Hepatocyte (in vitro differentiated cells): ENCODE results near the gene NAV3. TPM values are rescaled to one million over a fixed set of nuclear protein-coding genes. Genes with fewer than 3 reads are reported as not detected.

Experiments
- DNase-seq: peaks from one replicate; pipeline ENCODE4 v3.0.0-alpha.2; 2016; ENCODE audit warnings: low spot score
- H2AFZ ChIP-seq: fragments of 200-600 bp; sonication (generic); 2 replicates; pipeline ENCODE4 v1.6.0; 2016; ENCODE audit warnings: antibody characterized with exemption, mild to moderate bottlenecking
- H3K27ac ChIP-seq: fragments of 200-600 bp; sonication (generic); 2 replicates; pipeline ENCODE4 v1.5.1; 2016; ENCODE audit warnings: mild to moderate bottlenecking
- H3K27me3 ChIP-seq: fragments of 200-600 bp; sonication (generic); 2 replicates; pipeline ENCODE4 v1.6.1; 2016
- H3K36me3 ChIP-seq: fragments of 200-600 bp; sonication (generic); replicated peaks from 2 replicates; pipeline ENCODE4 v1.5.1; 2016; ENCODE audit warnings: low read depth; ENCODE audit not compliant: insufficient read depth
- H3K4me1 ChIP-seq: fragments of 200-600 bp; sonication (generic); 2 replicates; pipeline ENCODE4 v1.5.1; 2016; ENCODE audit warnings: mild to moderate bottlenecking, moderate library complexity; ENCODE audit not compliant: insufficient read depth
- H3K4me2 ChIP-seq: fragments of 200-600 bp; sonication (generic); 2 replicates; pipeline ENCODE4 v1.6.0; 2016
- H3K4me3 ChIP-seq: fragments of 200-600 bp; sonication (generic); 2 replicates; pipeline ENCODE4 v1.5.1; 2016; ENCODE audit warnings: mild to moderate bottlenecking
- H3K79me2 ChIP-seq: fragments of 200-600 bp; sonication (generic); 2 replicates; pipeline ENCODE4 v1.6.0; 2017; ENCODE audit warnings: mild to moderate bottlenecking
- H3K9me2 ChIP-seq: fragments of 200-600 bp; sonication (generic); replicated peaks from 2 replicates; pipeline ENCODE4 v1.6.0; 2017; ENCODE audit warnings: mild to moderate bottlenecking; ENCODE audit not compliant: insufficient read depth
- H3K9me3 ChIP-seq: fragments of 200-600 bp; sonication (generic); 2 replicates; pipeline ENCODE4 v1.5.1; 2016; ENCODE audit warnings: low read depth, mild to moderate bottlenecking
- H4K20me1 ChIP-seq: fragments of 200-600 bp; sonication (generic); 2 replicates; pipeline ENCODE4 v1.6.0; 2016; ENCODE audit warnings: mild to moderate bottlenecking; ENCODE audit not compliant: insufficient read depth, poor library complexity, severe bottlenecking
- CTCF ChIP-seq: fragments of 200-600 bp; sonication (generic); IDR thresholded peaks from 2 replicates; pipeline ENCODE4 v1.5.1; 2016; ENCODE audit warnings: antibody characterized with exemption, mild to moderate bottlenecking; ENCODE audit not compliant: poor library complexity
- EZH2 ChIP-seq: fragments of 200-600 bp; sonication (generic); IDR thresholded peaks from 2 replicates; pipeline ENCODE4 v1.6.1; 2016; ENCODE audit warnings: antibody characterized with exemption, mild to moderate bottlenecking, borderline replicate concordance
- EZH2phosphoT487 ChIP-seq: fragments of 200-600 bp; sonication (generic); IDR thresholded peaks from one replicate; pipeline ENCODE4 v1.6.1; 2018; ENCODE audit warnings: antibody characterized with exemption, mild to moderate bottlenecking, low read depth, moderate library complexity; ENCODE audit not compliant: unreplicated experiment, severe bottlenecking
- WGBS: methylation state at CpG from one replicate; pipeline ENCODE4 v1.1.6; 2016; ENCODE audit warnings: low lambda C conversion rate; ENCODE audit errors: missing lambda C conversion rate; 5-methylcytosine and 5-hydroxymethylcytosine counted together
- polyA plus RNA-seq: library from polyadenylated mRNA; unstranded; fragments of >200 nt; fragmentation: Nextera tagmentation; extraction: Ambion mirVana; gene quantifications from 2 replicates; pipeline ENCODE4 v1.2.1, GENCODE V29; 2016
- total RNA-seq: library from RNA; depleted of rRNA; stranded (reverse); fragments of >200 nt; gene quantifications from 2 replicates; pipeline ENCODE4 v1.2.3, GENCODE V29; 2014

Gene NAV3
- total and polyA plus RNA-seq, 2 experiments from 2014 or later = 1.4 to 9.2 TPM

GRCh38 chr12:77847060-77847541 lies 16.4 kb downstream of the NAV3 start:
- 43% methylated on average over 2 of the region's 2 CpGs for WGBS
- no peak overlapping the region for H3K27ac ChIP-seq
- no peaks in the 10 kb centered on the region for H3K9me2 ChIP-seq
- no peaks in the 10 kb centered on the region for H3K9me3 ChIP-seq
- H3K36me3 ChIP-seq = no peaks in the 10 kb centered on the region
- peaks cover 10% of the 10 kb centered on the region for H3K4me1 ChIP-seq
- H3K4me2 ChIP-seq = peak overlapping the region; percentile 34
- DNase-seq = no peak
- H4K20me1 ChIP-seq = no peaks in the 10 kb centered on the region
- H2AFZ ChIP-seq = no peak overlapping the region
- no peak overlapping the region for H3K4me3 ChIP-seq
- no peaks in the 10 kb centered on the region for H3K27me3 ChIP-seq
- TF ChIP-seq EZH2 (no peak), EZH2phosphoT487 (no peak), CTCF (no peak)
- H3K79me2 ChIP-seq = no peaks in the 10 kb centered on the region

- no peaks in the 10 kb centered on the region for H3K79me2 ChIP-seq
- H3K4me3 ChIP-seq = no peak overlapping the region
- no peak for DNase-seq
- H3K27me3 ChIP-seq = no peaks in the 10 kb centered on the region
- H4K20me1 ChIP-seq = no peaks in the 10 kb centered on the region
- peak; percentile 28 for TF ChIP-seq EZH2phosphoT487
- TF ChIP-seq EZH2 = no peak
- H3K4me2 ChIP-seq = peak overlapping the region; percentile 34
- H2AFZ ChIP-seq = no peak overlapping the region
- H3K9me2 ChIP-seq = no peaks in the 10 kb centered on the region
- peaks cover 10% of the 10 kb centered on the region for H3K4me1 ChIP-seq
- H3K9me3 ChIP-seq = no peaks in the 10 kb centered on the region
- H3K36me3 ChIP-seq = no peaks in the 10 kb centered on the region
- WGBS = 47% methylated on average over 3 of the region's 3 CpGs
- peak overlapping the region; percentile 8 for H3K27ac ChIP-seq
These were observed 17.2 kb downstream of the NAV3 start for GRCh38 chr12:77847680-77848431.

GRCh38 chr12:77850129-77850528 lies 19.4 kb downstream of the NAV3 start:
- Histone ChIP-seq H3K9me2 (no peaks in the 10 kb centered on the region), H4K20me1 (no peaks in the 10 kb centered on the region), H2AFZ (no peak overlapping the region), H3K79me2 (no peaks in the 10 kb centered on the region), H3K27me3 (no peaks in the 10 kb centered on the region), H3K4me3 (no peak overlapping the region), H3K36me3 (no peaks in the 10 kb centered on the region), H3K4me2 (no peak overlapping the region), H3K4me1 (peaks cover 10% of the 10 kb centered on the region), H3K9me3 (no peaks in the 10 kb centered on the region), H3K27ac (no peak overlapping the region)
- TF ChIP-seq EZH2phosphoT487 (no peak), CTCF (no peak), EZH2 (no peak)
- 71% methylated on average over 2 of the region's 2 CpGs for WGBS
- DNase-seq = no peak

GRCh38 chr12:77850698-77851097 lies 20.0 kb downstream of the NAV3 start:
- peaks cover 10% of the 10 kb centered on the region for H3K4me1 ChIP-seq
- H3K79me2 ChIP-seq = no peaks in the 10 kb centered on the region
- TF ChIP-seq CTCF = no peak
- no peak for TF ChIP-seq EZH2phosphoT487
- no peak for TF ChIP-seq EZH2
- H3K9me3 ChIP-seq = no peaks in the 10 kb centered on the region
- no peaks in the 10 kb centered on the region for H3K27me3 ChIP-seq
- no peak for DNase-seq
- 100% methylated on average over 2 of the region's 2 CpGs for WGBS
- H2AFZ ChIP-seq = no peak overlapping the region
- no peaks in the 10 kb centered on the region for H3K9me2 ChIP-seq
- no peaks in the 10 kb centered on the region for H3K36me3 ChIP-seq
- no peaks in the 10 kb centered on the region for H4K20me1 ChIP-seq
- H3K4me2 ChIP-seq = no peak overlapping the region
- no peak overlapping the region for H3K4me3 ChIP-seq
- no peak overlapping the region for H3K27ac ChIP-seq
